C4-2B (cell line): Measurements from ENCODE around the gene PSMD12.

Experiments
- CTCF ChIP-seq: fragments of 450-650 bp; conservative IDR thresholded peaks from 2 replicates; pipeline ENCODE4 v1.5.1; 2017; ENCODE audit warnings: mild to moderate bottlenecking
- ZFX ChIP-seq: fragments of 450-650 bp; IDR thresholded peaks from 2 replicates; pipeline ENCODE4 v1.6.1; 2017

DNA sequence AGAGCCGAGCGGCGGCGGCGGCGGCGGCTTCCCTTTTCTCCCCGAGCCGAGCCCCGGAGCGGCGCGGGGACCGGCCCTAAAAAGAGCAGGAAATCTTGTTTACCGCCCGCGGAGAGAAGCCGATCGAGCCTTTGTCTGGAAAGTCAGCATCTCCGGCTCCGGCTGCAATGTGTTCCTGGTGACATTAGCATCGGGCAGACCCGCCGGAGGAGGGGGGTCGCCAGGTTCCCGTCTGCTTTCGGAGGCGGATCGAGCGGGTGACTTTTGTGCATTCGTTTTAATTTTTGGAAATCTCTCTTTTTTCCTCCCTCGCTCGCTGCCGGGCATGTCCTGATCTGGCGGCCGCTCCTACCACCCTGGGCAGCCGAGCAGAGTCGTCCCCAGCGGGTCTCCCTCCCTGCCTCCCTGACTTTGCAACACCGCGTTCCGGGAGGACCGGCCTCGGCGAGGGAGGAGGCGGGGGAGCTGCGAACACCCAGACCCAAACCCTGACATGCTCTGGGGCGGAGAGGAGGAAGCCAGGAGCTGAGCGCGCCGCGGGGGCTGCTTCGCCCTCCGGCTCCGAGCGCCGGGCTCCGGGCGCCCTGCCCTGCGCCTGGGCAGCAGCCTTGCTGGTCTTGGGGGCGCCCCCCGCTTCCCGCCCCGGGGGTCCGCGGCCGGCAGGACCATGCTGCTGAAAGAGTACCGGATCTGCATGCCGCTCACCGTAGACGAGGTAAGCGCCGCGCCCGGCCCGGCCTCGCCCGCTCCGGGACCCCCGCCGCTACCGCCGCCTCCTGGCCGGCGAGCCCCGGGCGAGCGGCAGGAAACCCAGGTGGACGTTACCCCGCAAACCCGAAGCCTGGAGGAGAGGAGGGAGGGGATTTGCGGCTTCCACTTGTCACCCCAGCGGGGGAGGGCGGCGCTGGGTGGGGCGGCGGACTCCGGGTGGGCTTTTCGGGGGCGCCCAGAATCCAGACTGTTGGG, 11.4 kb upstream of the PSMD12 start:
- no peak for TF ChIP-seq CTCF
- TF ChIP-seq ZFX, result no peak
